ENCODE results near the gene GAL3ST2.
"Not testable (repeated sequence)": the region's sequence is repeated elsewhere in the genome, so short reads cannot be mapped to it uniquely, and the experiment has no call there.

Gene GAL3ST2

DNA sequence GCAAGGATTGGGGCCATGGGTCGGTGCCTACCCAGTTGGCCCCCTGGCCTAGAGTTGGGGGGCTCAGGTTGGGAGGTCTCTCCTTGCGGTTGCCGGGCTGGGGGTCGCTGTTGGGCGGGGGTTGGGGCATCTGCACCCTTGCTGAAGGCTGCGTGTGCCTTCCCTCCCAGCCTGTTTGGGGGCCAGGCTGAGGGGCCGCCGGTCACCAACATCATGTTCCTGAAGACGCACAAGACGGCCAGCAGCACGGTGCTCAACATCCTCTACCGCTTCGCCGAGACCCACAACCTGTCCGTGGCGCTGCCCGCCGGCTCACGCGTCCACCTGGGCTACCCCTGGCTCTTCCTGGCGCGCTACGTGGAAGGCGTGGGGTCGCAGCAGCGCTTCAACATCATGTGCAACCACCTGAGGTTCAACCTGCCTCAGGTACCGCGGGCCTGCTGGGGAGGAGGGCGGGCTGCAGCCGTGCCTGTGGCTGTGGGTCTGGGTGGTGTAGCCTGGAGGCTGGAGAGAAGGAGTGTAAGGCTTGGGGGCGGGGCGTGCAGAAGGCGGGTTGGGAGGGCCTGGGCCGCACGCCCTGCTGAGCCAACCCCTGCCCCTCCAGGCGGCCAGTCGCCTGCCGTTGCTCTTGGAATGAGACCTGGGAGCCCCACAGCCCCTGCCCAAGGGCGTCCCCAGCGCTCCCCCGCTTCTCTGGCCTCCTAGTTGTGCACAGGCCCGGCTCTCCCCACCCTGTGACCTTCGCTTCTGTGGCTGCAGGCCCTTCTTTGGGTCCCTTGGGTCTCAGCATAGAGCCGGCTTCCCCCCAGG lies 25.2 kb downstream of the GAL3ST2 start:
- Mint-ChIP-seq H3K9me3 (ENCODE audit: low read depth) (no peaks in the 10 kb centered on the region), H3K36me3 (no peaks in the 10 kb centered on the region), H3K4me1 (ENCODE audit: low read depth) (peaks cover 7% of the 10 kb centered on the region), H3K27me3 (no peaks in the 10 kb centered on the region), H3K4me3 (no peak overlapping the region), H3K27ac (no peak overlapping the region)

DNA sequence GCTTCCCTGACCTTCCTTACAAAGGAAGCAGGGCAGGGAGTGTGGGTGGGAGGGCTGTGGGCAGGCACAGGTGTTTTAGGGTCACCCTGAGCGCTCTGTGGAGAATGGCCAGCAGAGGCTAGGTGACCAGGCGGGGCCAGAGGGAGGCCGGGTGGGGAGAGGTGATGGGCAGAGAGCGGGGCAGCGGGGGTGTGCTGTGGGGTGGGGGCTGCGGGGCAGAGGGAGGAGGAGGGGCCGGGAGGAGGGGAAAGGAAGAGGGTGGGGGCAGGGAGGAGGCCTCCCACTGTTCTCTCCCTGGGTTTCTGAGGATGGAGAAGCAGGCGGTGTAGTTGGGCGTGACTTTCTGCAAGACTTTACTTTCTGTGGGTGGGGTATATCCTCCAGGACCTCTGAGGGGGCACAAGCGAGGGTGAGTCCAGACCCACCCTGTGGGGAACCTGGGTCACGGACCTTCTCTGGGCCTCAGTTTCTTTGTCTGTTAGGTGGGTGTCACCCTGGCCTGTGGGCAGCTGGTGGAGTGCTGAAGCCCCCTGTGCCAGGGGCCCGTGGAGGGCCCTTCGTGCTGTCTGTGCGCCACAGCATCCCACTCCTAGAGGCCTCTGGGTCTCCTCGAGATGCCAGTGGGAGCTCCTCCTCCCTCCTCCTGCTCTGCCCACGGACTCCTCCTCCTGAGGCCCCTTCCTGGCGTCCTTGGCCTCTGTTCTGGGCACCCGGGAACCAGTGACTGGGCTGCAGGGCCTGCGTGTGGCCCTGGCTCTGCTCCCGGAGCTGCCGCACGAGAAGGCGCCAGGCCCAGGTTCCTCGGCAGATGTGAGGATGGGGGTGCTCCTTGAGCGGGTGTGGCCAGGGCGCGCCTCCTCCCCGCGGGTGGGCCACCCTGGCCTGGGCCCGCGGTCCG lies 26.0 kb downstream of the GAL3ST2 start:
- Mint-ChIP-seq H3K4me3 (no peak overlapping the region), H3K27me3 (no peaks in the 10 kb centered on the region), H3K36me3 (no peaks in the 10 kb centered on the region), H3K27ac (no peak overlapping the region), H3K4me1 (ENCODE audit: low read depth) (peaks cover 7% of the 10 kb centered on the region), H3K9me3 (ENCODE audit: low read depth) (no peaks in the 10 kb centered on the region)

DNA sequence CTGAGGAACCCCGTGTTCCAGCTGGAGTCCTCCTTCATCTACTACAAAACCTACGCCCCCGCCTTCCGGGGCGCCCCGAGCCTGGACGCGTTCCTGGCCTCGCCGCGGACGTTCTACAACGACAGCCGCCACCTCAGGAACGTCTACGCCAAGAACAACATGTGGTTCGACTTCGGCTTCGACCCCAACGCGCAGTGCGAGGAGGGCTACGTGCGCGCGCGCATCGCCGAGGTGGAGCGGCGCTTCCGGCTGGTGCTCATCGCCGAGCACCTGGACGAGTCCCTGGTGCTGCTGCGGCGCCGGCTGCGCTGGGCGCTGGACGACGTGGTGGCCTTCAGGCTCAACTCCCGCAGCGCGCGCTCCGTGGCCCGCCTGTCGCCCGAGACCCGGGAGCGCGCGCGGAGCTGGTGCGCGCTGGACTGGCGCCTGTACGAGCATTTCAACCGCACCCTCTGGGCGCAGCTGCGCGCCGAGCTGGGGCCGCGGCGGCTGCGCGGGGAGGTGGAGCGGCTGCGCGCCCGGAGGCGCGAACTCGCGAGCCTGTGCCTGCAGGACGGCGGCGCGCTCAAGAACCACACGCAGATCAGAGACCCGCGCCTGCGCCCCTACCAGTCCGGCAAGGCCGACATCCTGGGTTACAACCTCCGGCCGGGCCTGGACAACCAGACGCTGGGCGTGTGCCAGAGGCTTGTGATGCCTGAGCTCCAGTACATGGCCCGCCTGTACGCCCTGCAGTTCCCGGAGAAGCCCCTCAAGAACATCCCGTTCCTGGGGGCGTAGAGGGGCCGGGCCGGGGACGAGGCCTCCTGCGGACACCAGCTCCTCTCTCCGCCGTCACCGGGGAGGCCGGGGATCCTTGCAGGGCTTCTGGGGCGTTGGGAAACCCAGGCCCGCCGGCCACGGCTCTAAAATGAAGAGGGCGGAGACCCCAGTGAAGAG lies 27.0 kb downstream of the GAL3ST2 start:
- Mint-ChIP-seq H3K36me3 (no peaks in the 10 kb centered on the region), H3K4me3 (peak overlapping the region; percentile 32), H3K27me3 (peaks cover 2% of the 10 kb centered on the region), H3K9me3 (ENCODE audit: low read depth) (no peaks in the 10 kb centered on the region), H3K27ac (no peak overlapping the region), H3K4me1 (ENCODE audit: low read depth) (peaks cover 7% of the 10 kb centered on the region)

DNA sequence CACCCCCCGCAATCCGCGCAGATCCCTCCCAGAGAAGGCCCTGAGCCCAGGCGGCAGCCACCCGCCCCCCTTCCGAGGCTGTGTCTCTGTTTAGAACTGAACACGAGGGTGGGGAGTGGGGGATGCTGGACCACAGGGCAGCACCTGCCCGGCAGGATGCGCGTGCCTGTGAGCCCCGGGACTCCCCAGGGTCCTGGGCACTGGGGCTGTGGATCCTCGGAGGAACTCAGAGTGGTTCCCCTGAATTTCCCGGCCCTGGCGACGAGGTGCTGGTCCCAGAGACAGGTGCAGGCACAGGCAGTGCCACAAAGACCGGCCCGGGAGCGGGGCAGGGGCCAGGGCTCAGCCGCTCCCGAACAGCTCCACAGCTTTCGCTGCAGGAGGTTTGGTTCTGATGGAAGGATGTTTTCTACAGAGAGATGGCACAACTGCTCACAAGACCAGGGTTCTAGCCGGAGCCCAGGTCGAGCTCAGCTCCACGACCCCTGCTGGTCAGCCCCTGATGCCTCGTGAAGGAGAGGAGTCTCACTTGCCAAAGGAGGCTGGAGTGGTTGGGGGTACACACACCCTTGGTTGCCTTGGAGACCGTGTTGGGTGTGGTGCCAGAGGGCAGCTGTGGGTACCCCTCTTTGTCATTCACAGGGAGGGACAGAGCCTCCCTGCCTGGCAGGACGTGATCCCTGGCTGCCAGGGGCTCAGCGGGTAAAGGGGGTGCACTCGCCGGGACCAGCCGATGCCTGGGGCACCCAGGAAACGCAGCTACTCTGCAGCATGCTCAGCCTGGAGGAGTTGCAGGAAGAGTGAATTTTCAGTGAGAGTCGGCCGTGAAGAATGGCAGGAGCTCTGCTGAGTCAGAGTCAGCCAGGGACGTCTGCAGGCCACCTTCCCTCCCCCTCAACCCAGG lies 28.0 kb downstream of the GAL3ST2 start:
- Mint-ChIP-seq H3K9me3 (ENCODE audit: low read depth) (no peaks in the 10 kb centered on the region), H3K4me3 (peak overlapping the region; percentile 38), H3K27ac (no peak overlapping the region), H3K27me3 (peaks cover 4% of the 10 kb centered on the region), H3K36me3 (no peaks in the 10 kb centered on the region), H3K4me1 (ENCODE audit: low read depth) (peaks cover 7% of the 10 kb centered on the region)

DNA sequence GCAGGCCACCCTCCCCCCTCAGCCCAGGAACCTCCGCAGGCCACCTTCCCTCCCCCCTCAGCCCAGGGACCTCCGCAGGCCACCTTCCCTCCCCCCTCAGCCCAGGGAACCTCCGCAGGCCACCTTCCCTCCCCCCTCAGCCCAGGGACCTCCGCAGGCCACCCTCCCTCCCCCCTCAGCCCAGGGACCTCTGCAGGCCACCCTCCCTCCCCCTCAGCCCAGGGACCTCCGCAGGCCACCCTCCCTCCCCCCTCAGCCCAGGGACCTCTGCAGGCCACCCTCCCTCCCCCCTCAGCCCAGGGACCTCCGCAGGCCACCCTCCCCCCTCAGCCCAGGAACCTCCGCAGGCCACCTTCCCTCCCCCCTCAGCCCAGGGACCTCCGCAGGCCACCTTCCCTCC lies 29.6 kb downstream of the GAL3ST2 start:
- H3K4me1 Mint-ChIP-seq (ENCODE audit: low read depth); H3K27ac Mint-ChIP-seq; H3K9me3 Mint-ChIP-seq (ENCODE audit: low read depth); H3K4me3 Mint-ChIP-seq; H3K36me3 Mint-ChIP-seq; H3K27me3 Mint-ChIP-seq: not testable (repeated sequence)

DNA sequence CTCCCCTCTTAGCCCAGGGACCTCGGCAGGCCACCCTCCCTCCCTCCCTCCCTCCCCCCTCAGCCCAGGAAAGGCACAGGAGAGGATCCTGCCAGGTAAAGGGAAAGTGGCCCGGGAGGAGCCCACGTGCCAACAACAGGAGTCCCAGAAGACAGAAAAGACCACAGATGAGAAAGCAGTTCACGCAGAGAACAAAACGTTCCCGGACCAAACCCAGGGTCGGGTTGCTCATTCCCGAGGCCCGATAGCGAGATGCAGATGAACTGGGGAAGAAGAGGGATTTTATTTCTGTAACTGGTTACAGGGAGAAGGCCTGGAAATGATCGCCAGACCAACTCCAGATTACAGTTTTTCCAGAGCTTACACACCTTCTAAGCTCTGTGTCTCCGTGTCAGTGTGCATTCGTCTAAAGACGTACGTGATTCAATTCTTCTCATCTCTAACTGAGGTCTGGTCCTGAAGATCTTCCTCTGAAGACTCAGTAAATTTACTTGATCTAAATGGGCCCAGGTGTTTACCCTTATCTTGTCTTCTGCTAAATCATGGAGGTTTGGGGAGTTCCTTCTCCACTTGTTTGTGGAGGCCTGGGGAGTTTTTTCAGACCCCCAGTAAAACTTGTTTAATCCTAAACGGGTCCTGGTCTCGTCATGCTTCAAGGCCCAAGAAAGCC lies 31.6 kb downstream of the GAL3ST2 start:
- no peaks in the 10 kb centered on the region for H3K9me3 Mint-ChIP-seq (ENCODE audit: low read depth)
- peaks cover 7% of the 10 kb centered on the region for H3K4me1 Mint-ChIP-seq (ENCODE audit: low read depth)
- no peaks in the 10 kb centered on the region for H3K36me3 Mint-ChIP-seq
- H3K27ac Mint-ChIP-seq = no peak overlapping the region
- H3K27me3 Mint-ChIP-seq = peaks cover 4% of the 10 kb centered on the region
- H3K4me3 Mint-ChIP-seq = no peak overlapping the region

DNA sequence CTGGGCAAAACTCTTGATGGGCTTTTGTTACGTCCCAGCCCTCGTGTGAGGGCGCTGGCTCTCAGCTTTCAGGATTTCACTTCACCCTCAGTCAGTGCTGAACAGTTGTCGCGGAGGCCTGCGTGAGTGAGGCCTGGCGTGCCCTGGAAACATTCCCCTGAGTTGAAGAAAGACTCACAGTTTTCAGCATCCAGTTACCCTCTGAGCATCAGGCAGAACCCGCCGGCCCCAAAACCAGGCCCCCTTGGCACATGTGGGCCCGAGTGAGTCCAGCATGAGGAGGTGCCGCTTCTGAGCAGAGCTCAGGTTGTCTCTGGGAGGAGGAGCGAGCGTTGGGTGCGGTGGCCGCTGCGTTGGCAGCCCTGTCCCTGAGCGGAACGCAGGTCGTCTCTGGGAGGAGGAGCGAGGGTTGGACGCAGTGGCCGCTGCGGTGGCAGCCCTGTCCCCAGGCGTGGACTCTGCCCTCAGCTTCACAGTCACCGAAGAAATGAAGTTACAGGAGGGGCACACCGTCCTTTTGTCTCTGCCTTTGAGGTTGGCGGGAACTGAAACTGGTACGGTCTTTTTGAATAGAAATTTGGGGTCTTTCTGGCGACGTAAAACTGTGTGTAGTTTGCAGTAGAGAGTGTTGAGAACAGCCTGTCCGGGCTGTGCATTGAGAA lies 32.2 kb downstream of the GAL3ST2 start, which contains the start of gene NEU4:
TSS of gene NEU4 (plus strand) at position 473 of the 662 bp plus-strand sequence. CDS start 5,292 bp downstream, outside the sequence.
- H3K4me3 Mint-ChIP-seq = no peak within 1 kb of the TSS
- H3K27me3 Mint-ChIP-seq = peaks cover 4% of the 10 kb centered on the region
- H3K27ac Mint-ChIP-seq = no peak within 1 kb of the TSS
- H3K36me3 Mint-ChIP-seq = no peaks in the 10 kb centered on the region
- H3K4me1 Mint-ChIP-seq (ENCODE audit: low read depth) = peaks cover 5% of the 10 kb centered on the region
- no peaks in the 10 kb centered on the region for H3K9me3 Mint-ChIP-seq (ENCODE audit: low read depth)

DNA sequence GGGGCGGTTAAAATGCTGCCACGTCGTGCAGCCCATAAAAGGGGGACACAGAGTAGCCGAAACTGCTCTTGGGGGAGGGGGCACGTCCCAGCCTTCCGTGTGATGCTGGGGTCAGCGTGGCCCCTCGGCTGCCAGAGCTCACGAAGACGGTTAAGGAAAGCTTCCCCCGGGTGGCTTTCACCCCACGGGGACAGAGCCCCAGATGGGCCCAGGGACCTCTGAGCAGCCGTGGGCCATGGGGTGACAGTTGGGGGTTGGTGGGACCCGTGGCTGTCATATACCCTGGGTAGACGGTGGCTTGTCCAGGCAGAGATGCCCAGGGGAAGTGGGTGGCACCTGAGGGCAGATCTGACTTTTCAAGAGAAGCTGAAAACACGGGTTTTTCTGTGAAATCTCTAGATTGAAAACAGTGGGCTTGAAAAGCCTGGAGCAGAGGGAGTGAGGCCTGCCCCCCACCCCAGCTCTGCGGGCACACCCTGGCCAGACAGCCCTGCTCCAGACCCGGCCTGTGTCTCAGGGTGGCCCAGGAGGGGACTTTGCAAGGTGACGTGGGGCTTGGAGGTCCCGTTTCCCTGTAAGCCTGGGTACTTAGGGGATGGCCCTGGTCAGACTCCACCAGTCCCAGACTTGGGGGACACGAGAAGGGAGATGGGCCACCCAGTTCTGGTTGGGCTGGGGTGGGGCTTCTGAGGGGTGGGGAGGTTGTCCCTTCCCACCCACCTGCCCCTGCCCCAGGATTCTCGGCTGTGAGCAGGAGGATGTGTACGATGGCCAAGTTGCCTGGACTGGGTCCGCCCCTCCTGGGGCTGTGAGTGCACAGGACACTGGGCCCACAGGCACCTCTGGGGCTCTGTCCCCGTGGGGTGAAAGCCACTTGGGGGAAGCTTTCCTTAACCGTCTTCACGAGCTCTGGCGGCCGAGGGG lies 33.0 kb downstream of the GAL3ST2 start:
- Mint-ChIP-seq H3K27me3 (peaks cover 4% of the 10 kb centered on the region), H3K27ac (no peak overlapping the region), H3K36me3 (no peaks in the 10 kb centered on the region), H3K9me3 (ENCODE audit: low read depth) (no peaks in the 10 kb centered on the region), H3K4me3 (no peak overlapping the region), H3K4me1 (ENCODE audit: low read depth) (peaks cover 3% of the 10 kb centered on the region)

DNA sequence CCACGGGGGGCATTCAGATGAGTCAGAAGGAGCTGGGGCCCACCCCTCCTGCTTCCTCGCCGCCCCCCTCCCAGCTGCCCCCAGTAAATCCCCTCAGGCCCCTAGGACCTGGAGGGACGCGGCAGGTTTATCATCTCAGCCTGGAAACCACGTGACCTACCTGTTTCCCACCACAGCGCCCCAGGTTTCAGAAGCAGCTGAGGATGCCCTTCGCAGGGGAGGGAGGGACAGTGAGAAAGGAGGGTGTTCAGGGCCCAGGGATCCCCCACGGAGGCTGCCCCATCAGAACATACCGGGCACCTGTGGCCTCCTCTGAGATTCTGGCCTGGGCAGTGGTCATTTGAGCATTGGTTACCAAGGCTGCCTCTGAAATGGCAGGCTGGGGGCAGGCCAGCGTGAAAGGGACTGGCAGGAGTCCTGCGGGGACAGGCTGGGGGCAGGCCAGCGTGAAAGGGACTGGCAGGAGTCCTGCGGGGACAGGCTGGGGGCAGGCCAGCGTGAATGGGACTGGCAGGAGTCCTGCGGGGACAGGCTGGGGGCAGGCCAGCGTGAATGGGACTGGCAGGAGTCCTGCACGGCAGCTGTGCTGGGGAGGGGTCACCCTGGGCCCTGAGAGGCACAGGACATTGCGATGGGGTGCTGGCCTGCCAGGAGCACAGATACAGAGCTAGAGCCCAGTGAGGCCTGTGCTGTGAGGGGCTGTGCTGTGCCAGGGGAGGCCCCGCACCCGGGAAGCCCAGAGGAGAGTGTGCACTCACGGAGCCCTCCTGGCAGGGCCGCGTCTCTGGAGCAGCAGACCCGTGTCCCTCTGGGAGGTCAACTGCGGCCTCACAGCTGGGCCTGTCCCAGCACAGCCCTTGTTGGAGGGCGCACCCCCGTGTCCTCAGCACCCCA lies 33.9 kb downstream of the GAL3ST2 start:
- Mint-ChIP-seq H3K4me3 (no peak overlapping the region), H3K27me3 (peaks cover 4% of the 10 kb centered on the region), H3K9me3 (ENCODE audit: low read depth) (no peaks in the 10 kb centered on the region), H3K36me3 (no peaks in the 10 kb centered on the region), H3K27ac (no peak overlapping the region), H3K4me1 (ENCODE audit: low read depth) (no peaks in the 10 kb centered on the region)

DNA sequence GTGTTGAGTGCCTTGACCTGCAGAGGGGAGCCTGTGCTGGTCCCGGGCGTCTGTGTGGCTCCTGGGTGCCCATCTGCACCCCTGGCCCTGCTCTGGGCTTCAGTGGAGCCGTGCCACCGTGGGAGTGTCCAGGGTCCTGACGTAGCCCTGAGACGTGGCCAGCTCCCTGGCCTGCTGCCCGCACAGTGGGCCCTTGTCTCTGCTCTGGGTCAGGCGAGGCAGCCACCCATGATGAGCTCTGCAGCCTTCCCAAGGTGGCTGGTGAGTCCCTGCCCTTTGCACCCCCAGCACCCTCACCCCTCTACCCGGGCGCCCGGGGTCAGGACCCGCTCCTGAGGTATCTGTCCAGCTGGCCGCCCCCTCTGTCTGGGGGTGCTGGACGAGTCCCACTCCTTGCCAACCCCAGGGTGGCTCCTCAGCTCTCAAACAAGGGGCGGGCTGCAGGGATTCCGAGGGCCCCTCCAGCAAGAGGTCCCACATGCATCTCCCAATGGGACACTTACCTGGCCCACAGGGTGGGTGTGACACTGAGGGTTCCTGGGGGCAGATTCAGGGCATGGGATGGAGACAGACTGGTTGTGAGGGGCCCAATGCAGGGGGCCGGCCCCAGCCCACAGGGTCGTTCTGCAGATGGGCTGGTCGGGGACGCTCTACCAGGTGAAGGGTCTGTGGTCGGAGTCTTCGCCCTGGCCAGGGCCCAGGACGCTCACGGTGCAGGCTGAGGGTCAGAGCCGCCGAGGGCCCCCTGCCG lies 34.8 kb downstream of the GAL3ST2 start:
- Mint-ChIP-seq H3K27ac (no peak overlapping the region), H3K27me3 (peaks cover 4% of the 10 kb centered on the region), H3K9me3 (ENCODE audit: low read depth) (no peaks in the 10 kb centered on the region), H3K36me3 (no peaks in the 10 kb centered on the region), H3K4me3 (no peak overlapping the region), H3K4me1 (ENCODE audit: low read depth) (no peaks in the 10 kb centered on the region)

Data from activated naive CD8-positive, alpha-beta T cell (primary cell).